Ovary (tissue), 9 donors: ENCODE data around the gene GCNT2. TPM values are rescaled to one million over a fixed set of nuclear protein-coding genes. Genes with fewer than 3 reads are reported as not detected.

Experiments used
- DNase-seq, 5 donors: peaks; one replicate each; pipeline ENCODE4 v3.0.0-alpha.2; 2019 to 2020
- H3K27ac ChIP-seq, 2 donors: fragments of 200-600 bp; one replicate each; pipeline versions ENCODE4 v1.5.1 to v1.8.0; 2019 to 2022
- H3K27me3 ChIP-seq: fragments of 200-600 bp; one replicate; pipeline ENCODE4 v1.8.0; 2022
- H3K36me3 ChIP-seq: fragments of 200-600 bp; sonication (generic); one replicate; pipeline ENCODE4 v1.5.1; 2019
- H3K4me1 ChIP-seq: one replicate; pipeline ENCODE4 v1.8.1; 2013; ENCODE audit warnings: mild to moderate bottlenecking, moderate library complexity; ENCODE audit not compliant: insufficient read depth
- H3K4me3 ChIP-seq: fragments of 200-600 bp; sonication (generic); one replicate; pipeline ENCODE4 v1.5.1; 2017
- H3K9me3 ChIP-seq, 2 donors: fragments of 200-600 bp in 1 of 2; sonication (generic) in 1 of 2; one replicate each; pipeline versions ENCODE4 v1.5.1 to v1.8.1; 2013 to 2019; ENCODE audit warnings: mild to moderate bottlenecking in 1 of 2, moderate library complexity in 1 of 2
- CTCF ChIP-seq, 3 donors: fragments of 450-650 bp in 2 of 3; fragments of 200-600 bp in 1 of 3; IDR thresholded peaks; one replicate each; pipeline versions ENCODE4 v1.5.1 to v1.8.0; 2016 to 2022; ENCODE audit warnings: antibody characterized with exemption in 3 of 3, mild to moderate bottlenecking in 1 of 3
- EP300 ChIP-seq: sonication (generic); formaldehyde crosslinking; IDR thresholded peaks from one replicate; pipeline ENCODE4 v1.6.1; 2017; ENCODE audit warnings: antibody characterized with exemption
- POLR2A ChIP-seq: fragments of 450-650 bp; IDR thresholded peaks from one replicate; pipeline ENCODE4 v1.6.1; 2017; ENCODE audit warnings: antibody characterized with exemption, mild to moderate bottlenecking, moderate library complexity
- WGBS, 3 donors: extraction: QIAGEN DNeasy Blood & Tissue Kit in 1 of 3; methylation state at CpG; one replicate each; pipeline versions ENCODE4 v1.1.5 to v1.1.7; 2013 to 2017; 5-methylcytosine and 5-hydroxymethylcytosine counted together
- intact Hi-C, 4 donors: fragments of 100-400 bp; cut with DNase I; formaldehyde crosslinking; loops; one replicate each; pipeline versions ENCODE4 v1.11.0 to v1.15.1; 2022 to 2023
- polyA plus RNA-seq, 2 donors: library from polyadenylated mRNA; stranded (reverse); fragments of 200-250 nt in 1 of 2; fragments of 350-450 nt in 1 of 2; fragmentation: Illumina TruSeq in 1 of 2; extraction: RNeasy Lipid Tissue Mini Kit (QIAGEN cat#74804) in 1 of 2; gene quantifications; one replicate each; pipeline ENCODE4 v1.2.3, GENCODE V29; 2013 to 2014
- total RNA-seq, 7 donors: library from RNA; depleted of rRNA in 2 of 7; stranded (reverse); fragments of >200 nt in 2 of 7; fragmentation: NEBNext Ultra II Directional in 3 of 7; extraction: Animal tissue kit (Norgen Biotek cat#: 25700) in 3 of 7; gene quantifications; one replicate each; pipeline versions ENCODE4 v1.1.0 to v1.2.4, GENCODE V29; 2016 to 2023
- donor health status: DM: no; HTN: no; CAD: no; lungs with moderate emphysema.
- donor health status: DM: no; HTN: no; CAD: no.
- donor health status: Bipolar disorder and iron deficiency.
- donor health status: DM: yes; HTN: yes; CAD: no.
- donor health status: DM: no; HTN: no; CAD: no.
- donor health status: DM: yes; HTN: yes; CAD: no.

GCNT2 gene
- total and polyA plus RNA-seq, 9 donors: 0.92 to 3.8 (median 1.3) TPM

- DNase-seq: no peak
- H3K27ac ChIP-seq: no peak overlapping the region
- TF ChIP-seq EP300 (no peak), POLR2A (no peak), CTCF (IDR thresholded peaks at IDR 0.05) (no peak)
- no peaks in the 10 kb centered on the region for H3K9me3 ChIP-seq
- intact Hi-C loops: no loop called here
- H3K36me3 ChIP-seq: no peaks in the 10 kb centered on the region
- 55 to 62% (median 61%) methylated on average over 6 of the region's 6 CpGs for WGBS, 3 donors
- H3K27me3 ChIP-seq: no peaks in the 10 kb centered on the region
- H3K4me3 ChIP-seq: no peak overlapping the region
- no peaks in the 10 kb centered on the region for H3K4me1 ChIP-seq
These were observed 13.9 kb upstream of the GCNT2 start for GRCh38 chr6:10507298-10507697.

GRCh38 chr6:10507715-10508114 lies 13.4 kb upstream of the GCNT2 start:
- no peak for TF ChIP-seq POLR2A
- no peak for TF ChIP-seq EP300
- TF ChIP-seq CTCF (IDR thresholded peaks at IDR 0.05): no peak
- H3K4me1 ChIP-seq: no peaks in the 10 kb centered on the region
- DNase-seq: no peak
- H3K27ac ChIP-seq: no peak overlapping the region
- no peaks in the 10 kb centered on the region for H3K36me3 ChIP-seq
- intact Hi-C loops: no loop called here
- H3K27me3 ChIP-seq: no peaks in the 10 kb centered on the region
- no peaks in the 10 kb centered on the region for H3K9me3 ChIP-seq
- 82 to 83% (median 82%) methylated on average over 5 of the region's 5 CpGs for WGBS, 3 donors
- no peak overlapping the region for H3K4me3 ChIP-seq

- intact Hi-C loops: no loop called here
- DNase-seq: no peak
- TF ChIP-seq POLR2A (no peak), EP300 (no peak), CTCF (IDR thresholded peaks at IDR 0.05) (no peak)
- Histone ChIP-seq H3K36me3 (no peaks in the 10 kb centered on the region), H3K27ac (no peak overlapping the region), H3K27me3 (no peaks in the 10 kb centered on the region), H3K9me3 (no peaks in the 10 kb centered on the region), H3K4me1 (no peaks in the 10 kb centered on the region), H3K4me3 (no peak overlapping the region)
- WGBS, 3 donors: 44 to 49% (median 47%) methylated on average over 17 of the region's 17 CpGs
These were observed 10.4 kb upstream of the GCNT2 start for GRCh38 chr6:10510592-10511367.

- no peaks in the 10 kb centered on the region for H3K36me3 ChIP-seq
- no peaks in the 10 kb centered on the region for H3K9me3 ChIP-seq
- whole genome bisulfite sequencing, 3 donors: 43 to 61% (median 53%) methylated on average over 2 of the region's 2 CpGs
- intact Hi-C loops: no loop called here
- H3K4me1 ChIP-seq: no peaks in the 10 kb centered on the region
- no peak overlapping the region for H3K4me3 ChIP-seq
- no peaks in the 10 kb centered on the region for H3K27me3 ChIP-seq
- no peak overlapping the region for H3K27ac ChIP-seq
- TF ChIP-seq EP300: no peak
- no peak for TF ChIP-seq CTCF (IDR thresholded peaks at IDR 0.05)
- TF ChIP-seq POLR2A: no peak
- no peak for DNase-seq
These were observed 9.7 kb upstream of the GCNT2 start for GRCh38 chr6:10511477-10511876.
